Renal cortical epithelial cell (primary cell): ENCODE measurements around the gene AIG1. TPM values are rescaled to one million over a fixed set of nuclear protein-coding genes. Genes with fewer than 3 reads are reported as not detected.

Experiments used
- DNase-seq: peaks from one replicate; pipeline ENCODE4 v3.0.0-alpha.2; 2011; ENCODE audit warnings: low read depth
- total RNA-seq: library from RNA; depleted of rRNA; stranded (reverse); fragments of >200 nt; gene quantifications from 2 replicates; pipeline ENCODE4 v1.2.3, GENCODE V29; 2014

The AIG1 gene
- total RNA-seq, 1 donor from 2014 or later: 67.4 TPM

GRCh38 chr6:143363299-143363698 lies 302.6 kb downstream of the AIG1 start:
- DNase-seq: no peak

- no peak for DNase-seq
Measured at GRCh38 chr6:143368426-143368825, 307.7 kb downstream of the AIG1 start.

DNA sequence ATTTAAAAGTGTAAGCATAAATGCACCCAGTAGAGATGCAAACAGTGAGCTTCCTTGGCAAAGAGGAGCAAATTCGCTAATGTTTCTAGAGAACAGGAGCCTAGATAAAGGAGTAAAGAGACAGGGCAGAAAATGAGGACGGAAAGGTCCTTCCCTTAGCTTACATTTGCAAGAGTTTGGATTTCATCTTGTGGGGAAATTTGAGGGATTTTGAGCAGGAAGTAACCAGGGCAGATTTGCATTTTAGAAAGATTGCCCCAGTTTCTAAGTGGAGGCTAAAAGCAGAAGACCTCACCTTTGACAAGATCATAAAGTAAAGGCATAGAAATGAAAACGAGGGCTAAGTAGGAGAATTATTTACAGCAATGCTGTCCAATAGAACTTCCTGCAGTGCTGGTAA lies 309.3 kb downstream of the AIG1 start:
- no peak for DNase-seq

DNA sequence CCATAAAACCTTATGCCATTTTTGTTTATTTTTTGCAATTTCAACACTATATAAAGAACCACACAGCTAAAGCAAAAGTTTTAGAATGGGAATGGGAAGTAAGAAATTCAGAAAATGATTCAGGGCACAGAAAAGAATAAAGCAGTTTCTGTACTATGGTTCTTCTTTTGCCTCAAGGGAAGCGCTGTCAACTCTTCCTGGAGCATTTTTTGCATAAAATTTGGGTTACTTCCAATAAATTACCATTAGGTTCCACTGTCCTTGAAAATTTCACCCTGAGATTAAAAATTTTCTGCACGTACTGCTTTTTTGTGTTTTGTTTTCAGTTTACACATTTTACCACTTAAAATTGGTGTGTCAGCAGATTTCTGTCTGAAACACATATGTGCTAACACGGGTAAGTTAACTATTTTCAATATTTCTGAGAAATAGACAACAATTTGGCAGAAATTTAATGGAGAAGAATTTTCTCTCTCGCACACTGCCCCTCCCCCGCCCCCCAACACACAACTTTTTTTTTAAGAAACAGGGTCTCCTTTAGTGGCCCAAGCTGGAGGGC lies 310.2 kb downstream of the AIG1 start:
- DNase-seq: no peak

GRCh38 chr6:143372199-143372882 lies 311.7 kb downstream of the AIG1 start:
- no peak for DNase-seq

- DNase-seq: no peak
Measured at GRCh38 chr6:143374014-143374413, 313.3 kb downstream of the AIG1 start.

GRCh38 chr6:143375022-143375585 lies 314.4 kb downstream of the AIG1 start:
- no peak for DNase-seq

DNA sequence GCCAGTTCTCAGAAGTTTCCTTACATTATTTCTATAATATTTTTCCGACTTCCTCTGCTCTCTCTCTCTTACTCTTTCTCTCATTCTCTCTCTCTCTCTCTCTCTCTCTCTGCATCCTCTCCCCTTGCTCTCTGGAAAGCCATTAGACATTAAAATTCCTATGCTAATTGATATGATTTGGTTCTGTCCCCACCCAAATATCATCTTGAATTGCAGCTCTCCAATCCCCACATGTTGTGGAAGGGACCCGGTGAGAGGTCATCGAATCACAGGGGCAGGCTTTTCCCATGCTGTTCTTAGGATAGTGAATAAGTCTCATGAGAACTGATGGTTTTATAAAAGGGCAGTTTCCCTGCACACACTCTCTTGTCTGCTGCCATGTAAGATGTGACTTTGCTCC lies 315.7 kb downstream of the AIG1 start:
- DNase-seq: no peak

GRCh38 chr6:143376861-143377260 lies 316.2 kb downstream of the AIG1 start:
- no peak for DNase-seq

- no peak for DNase-seq
Measured at GRCh38 chr6:143385636-143386035, 324.9 kb downstream of the AIG1 start.

DNA sequence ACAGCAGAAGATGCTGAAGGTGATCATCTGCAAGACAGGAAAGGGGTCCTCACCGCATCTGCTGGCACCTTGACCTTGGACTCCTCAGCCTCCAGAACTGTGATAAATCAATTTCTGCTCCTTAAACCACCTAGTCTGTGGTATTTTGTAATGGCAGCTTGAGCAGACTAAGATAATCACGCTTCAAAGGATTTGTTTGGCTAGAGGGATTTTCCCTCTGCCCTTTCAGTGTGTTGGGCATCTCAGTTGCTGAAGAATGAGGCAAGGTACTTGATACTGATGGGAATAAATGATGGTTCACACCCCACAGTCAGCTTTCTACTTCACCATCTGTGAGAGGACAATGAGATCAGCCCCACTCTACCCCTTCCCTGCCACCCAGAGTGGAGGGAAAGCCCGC lies 329.6 kb downstream of the AIG1 start:
- no peak for DNase-seq

Other genes with a start within 250 kb of the AIG1 start
- gene HIVEP2, start 115.7 kb upstream of the AIG1 start, total RNA-seq: 17.0 and 26.6 TPM in 2 replicates